ENCODE measurements around the gene AHCYL1.

GRCh38 chr1:110034040-110034450 lies 49.5 kb downstream of the AHCYL1 start:
- TF ChIP-seq CTCF (IDR thresholded peaks at IDR 0.05 in 2 of 3, conservative IDR thresholded peaks at IDR 0.05 in 1 of 3; ENCODE audit: control insufficient read depth in 2 of 3, extremely low read depth in 1 of 3, insufficient read depth in 1 of 3, low read depth in 3 of 3, low read length in 3 of 3), result no peak
- no peak for TF ChIP-seq FOXM1 (IDR thresholded peaks at IDR 0.05; ENCODE audit: low read depth, low read length)

Measured in GM12878 (cell line).